HepG2 (cell line): ENCODE measurements around the gene LRPPRC. TPM values are rescaled to one million over a fixed set of nuclear protein-coding genes. Genes with fewer than 3 reads are reported as not detected.

Experiments
- ATAC-seq: fragments of 200-7000 bp; cut with Tn5 transposase; 3 replicates; pipeline ENCODE4 v1.9.1; 2020; ENCODE audit warnings: mild to moderate bottlenecking, moderate library complexity
- BruUV-seq: library from RNA; stranded (reverse); fragments of 400-500 nt; replicated peaks from 2 replicates; lab custom pipeline; 2021; lab: Mats Ljungman, UMichigan
- CTCF ChIA-PET: fragments of 300-600 bp; formaldehyde crosslinking; extraction: SDS; loops from one replicate; lab custom pipeline; 2021; ENCODE audit warnings: low total read pairs, inconsistent platforms, low intra/inter-chr PET ratio; lab: Yijun Ruan, JAX
- POLR2A ChIA-PET: fragments of 350-600 bp; sonication (Branson Sonifier 250); formaldehyde crosslinking; loops from one replicate; lab custom pipeline; 2020; ENCODE audit warnings: antibody characterized with exemption, inconsistent platforms; lab: Yijun Ruan, JAX
- DNase-seq: peaks from one replicate; pipeline ENCODE4 v3.0.0-alpha.2; 2015; ENCODE audit warnings: low spot score
- FAIRE-seq: peaks from 3 replicates; lab custom pipeline; 2011; peaks lifted over from hg19 to GRCh38; lab: Jason Lieb, UNC
- H2AFZ ChIP-seq: one replicate; pipeline ENCODE4 v1.6.1; 2011; ENCODE audit warnings: low read length, inconsistent platforms
- H3K27ac ChIP-seq: fragments of 300-600 bp; 3 replicates; pipeline ENCODE4 v1.8.0; 2011; ENCODE audit warnings: mixed run types, mild to moderate bottlenecking, mixed read lengths, low read length, inconsistent platforms; ENCODE audit not compliant: insufficient read depth; ENCODE audit errors: extremely low read length
- H3K27me3 ChIP-seq, 2 experiments: fragments of 200-600 bp in 1 of 2; 2 replicates in 1 of 2; 3 replicates in 1 of 2; pipeline versions ENCODE4 v1.6.0 to v1.8.0; 2011; ENCODE audit warnings: low read length in 2 of 2, mild to moderate bottlenecking in 2 of 2, moderate library complexity in 2 of 2, inconsistent platforms in 1 of 2; ENCODE audit not compliant: insufficient read depth in 2 of 2, control insufficient read depth in 1 of 2
- H3K36me3 ChIP-seq, 2 experiments: fragments of 200-600 bp in 1 of 2; replicated peaks in 1 of 2; 2 replicates in 1 of 2; 3 replicates in 1 of 2; pipeline versions ENCODE4 v1.5.1 to v1.8.0; 2011; ENCODE audit warnings: low read length in 2 of 2, inconsistent platforms in 1 of 2; ENCODE audit not compliant: insufficient read depth in 2 of 2, control insufficient read depth in 1 of 2
- H3K4me1 ChIP-seq: 2 replicates; pipeline ENCODE4 v1.5.1; 2012; ENCODE audit warnings: low read length, inconsistent platforms; ENCODE audit not compliant: insufficient read depth
- H3K4me2 ChIP-seq: 2 replicates; pipeline ENCODE4 v1.6.0; 2011; ENCODE audit warnings: low read depth, low read length, inconsistent platforms
- H3K4me3 ChIP-seq, 3 experiments: fragments of 200-600 bp in 1 of 3; sonication (generic), shearing (Covaris generic) in 1 of 3; replicated peaks in 1 of 3; 2 replicates each; pipeline ENCODE4 v1.5.1; 2011 to 2016; ENCODE audit warnings: low read length in 3 of 3, inconsistent platforms in 2 of 3, low read depth in 2 of 3, mild to moderate bottlenecking in 2 of 3, control low read depth in 1 of 3, mixed read lengths in 1 of 3; ENCODE audit not compliant: insufficient read depth in 1 of 3
- H3K79me2 ChIP-seq: one replicate; pipeline ENCODE4 v1.6.1; 2011; ENCODE audit warnings: low read length, inconsistent platforms; ENCODE audit not compliant: insufficient read depth
- H3K9ac ChIP-seq: 2 replicates; pipeline ENCODE4 v1.6.0; 2011; ENCODE audit warnings: mild to moderate bottlenecking, low read depth, low read length, inconsistent platforms; ENCODE audit not compliant: insufficient read depth
- H3K9me3 ChIP-seq: 2 replicates; pipeline ENCODE4 v1.5.1; 2012; ENCODE audit warnings: mild to moderate bottlenecking, low read length
- H4K20me1 ChIP-seq: 2 replicates; pipeline ENCODE4 v1.6.0; 2011; ENCODE audit warnings: inconsistent platforms, mild to moderate bottlenecking, low read length, moderate library complexity; ENCODE audit not compliant: insufficient read depth
- BHLHE40 ChIP-seq: IDR thresholded peaks from 2 replicates; pipeline ENCODE4 v1.6.1; 2011; ENCODE audit warnings: low read length, improper control_type of control experiment
- DR1 ChIP-seq: sonication (generic); formaldehyde crosslinking; IDR thresholded peaks from 2 replicates; pipeline ENCODE4 v1.8.0; 2021; ENCODE audit warnings: mild to moderate bottlenecking, missing genetic modification reagents, inconsistent platforms
- ETV6 ChIP-seq: sonication (generic); formaldehyde crosslinking; conservative IDR thresholded peaks from 2 replicates; pipeline ENCODE4 v1.4.0; 2020; ENCODE audit warnings: missing genetic modification reagents
- HMG20B ChIP-seq: conservative IDR thresholded peaks from 2 replicates; pipeline ENCODE4 v1.6.1; 2016; ENCODE audit warnings: missing genetic modification reagents, missing compliant biosample characterization
- NCOA5 ChIP-seq: sonication (generic); formaldehyde crosslinking; IDR thresholded peaks from 2 replicates; pipeline ENCODE4 v1.4.0; 2020; ENCODE audit warnings: missing genetic modification reagents
- NR2F1 ChIP-seq, 2 experiments: fragments of 450-650 bp in 1 of 2; formaldehyde crosslinking in 1 of 2; IDR thresholded peaks; 2 replicates each; pipeline versions ENCODE4 v1.5.0 to v1.6.1; 2016 to 2020; ENCODE audit warnings: mild to moderate bottlenecking in 1 of 2, missing compliant biosample characterization in 1 of 2, missing genetic modification reagents in 1 of 2, moderate library complexity in 1 of 2
- PLRG1 ChIP-seq: fragments of 450-650 bp; conservative IDR thresholded peaks from 2 replicates; pipeline ENCODE4 v1.6.1; 2016
- PRPF4 ChIP-seq: fragments of 200-400 bp; formaldehyde crosslinking; IDR thresholded peaks from 2 replicates; pipeline ENCODE4 v1.6.1; 2016; ENCODE audit warnings: low read length, low read depth; ENCODE audit not compliant: poor library complexity, severe bottlenecking
- RBM22 ChIP-seq: fragments of 200-400 bp; formaldehyde crosslinking; optimal IDR thresholded peaks from 2 replicates; pipeline ENCODE3; 2017; ENCODE audit warnings: mild to moderate bottlenecking, low read length, moderate library complexity
- REPIN1 ChIP-seq: sonication (generic); formaldehyde crosslinking; IDR thresholded peaks from 2 replicates; pipeline ENCODE4 v1.8.0; 2022; ENCODE audit warnings: missing genetic modification reagents, low read depth, mild to moderate bottlenecking, borderline replicate concordance
- SP1 ChIP-seq, 2 experiments: fragments of 450-650 bp in 1 of 2; sonication (generic) in 1 of 2; formaldehyde crosslinking in 1 of 2; IDR thresholded peaks; 2 replicates each; pipeline versions ENCODE4 v1.4.0 to v1.6.1; 2016 to 2020; ENCODE audit warnings: missing genetic modification reagents in 1 of 2
- ZMYM2 ChIP-seq: sonication (generic); formaldehyde crosslinking; IDR thresholded peaks from 2 replicates; pipeline ENCODE4 v1.8.0; 2022; ENCODE audit warnings: mild to moderate bottlenecking, missing genetic modification reagents
- ZNF556 ChIP-seq: sonication (generic); formaldehyde crosslinking; IDR thresholded peaks from 2 replicates; pipeline ENCODE4 v1.4.0; 2020; ENCODE audit warnings: mild to moderate bottlenecking, missing genetic modification reagents, borderline replicate concordance
- ZSCAN21 ChIP-seq: sonication (generic); formaldehyde crosslinking; IDR thresholded peaks from 2 replicates; pipeline ENCODE4 v1.8.0; 2022; ENCODE audit warnings: mild to moderate bottlenecking, missing genetic modification reagents, moderate library complexity, borderline replicate concordance
- ZSCAN25 ChIP-seq: sonication (generic); formaldehyde crosslinking; IDR thresholded peaks from 2 replicates; pipeline ENCODE4 v1.8.0; 2022; ENCODE audit warnings: mild to moderate bottlenecking, missing genetic modification reagents
- WGBS: methylation state at CpG from one replicate; pipeline ENCODE4 v1.1.6; 2017; ENCODE audit warnings: low lambda C conversion rate; 5-methylcytosine and 5-hydroxymethylcytosine counted together
- in situ Hi-C: cut with HindIII; loops from 2 replicates; pipeline ENCODE4 v1.10.0; 2017; ENCODE audit warnings: low pct_unique_long_range_greater_than_20kb; ENCODE audit not compliant: extremely low pct_ligation_motif_present
- intact Hi-C: fragments of 100-400 bp; cut with micrococcal nuclease; formaldehyde crosslinking; loops from one replicate; pipeline ENCODE4 v1.10.0; 2022; ENCODE audit not compliant: unreplicated experiment
- polyA plus RNA-seq, 8 experiments: library from polyadenylated mRNA; depleted of rRNA in 3 of 8; stranded (reverse) in 7 of 8; unstranded in 1 of 8; fragments of >200 nt; fragmentation: Illumina TruSeq in 4 of 8; extraction: Trizol in 4 of 8; gene quantifications; 2 replicates each; pipeline versions ENCODE4 v1.2.1 to v1.2.3, GENCODE V29; 2011 to 2016; ENCODE audit warnings: low read depth in 4 of 8, missing spikeins in 1 of 8, mixed read lengths in 1 of 8; ENCODE audit not compliant: insufficient read depth in 1 of 8
- total RNA-seq, 5 experiments: library from RNA; depleted of rRNA; stranded (reverse); fragments of >200 nt; fragmentation: Illumina TruSeq; extraction: Trizol; gene quantifications; 2 replicates each; pipeline ENCODE4 v1.2.3, GENCODE V29; 2016; ENCODE audit warnings: low read depth in 1 of 5
- TF ChIP-seq, protein P1 (sequence below): sonication (generic); formaldehyde crosslinking; IDR thresholded peaks from 2 replicates; pipeline ENCODE4 v1.5.0; 2020; ENCODE audit warnings: missing genetic modification reagents, mild to moderate bottlenecking, borderline replicate concordance

The LRPPRC gene
- total and polyA plus RNA-seq, 2 of the 13 experiments (the other 11 are each of a cell fraction or from before 2014, with no cell fraction given) = 117 to 167 TPM

DNA sequence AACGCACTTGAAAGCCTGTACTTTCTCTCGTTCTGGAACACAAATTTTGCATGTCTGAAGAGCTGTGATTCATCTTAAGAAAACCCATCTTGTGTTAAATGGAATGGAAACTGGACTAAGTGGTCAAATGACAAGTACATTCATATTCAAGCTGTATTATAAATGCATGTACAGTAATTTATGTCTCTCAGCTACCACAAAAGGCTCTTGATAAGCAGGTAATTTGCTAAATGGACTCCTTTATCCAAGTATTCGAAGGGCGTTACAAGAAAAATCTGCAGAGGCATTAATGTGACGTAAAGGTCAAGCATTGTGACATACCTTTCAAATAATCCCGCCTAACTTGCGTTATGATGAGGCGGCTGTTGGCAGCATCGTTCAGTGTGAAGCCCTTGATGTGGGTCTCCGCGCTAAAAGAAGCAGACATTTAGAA is 90.4 kb downstream of the LRPPRC start:
- ATAC-seq (no peak), DNase-seq (no peak), FAIRE-seq (no peak)
- TF ChIP-seq ZSCAN21 (CRISPR knock-in tag) (no peak), RBM22 (peak; percentile 30), NCOA5 (CRISPR knock-in tag) (no peak)
- Histone ChIP-seq H3K27ac (no peak overlapping the region), H3K9me3 (no peaks in the 10 kb centered on the region), H3K79me2 (peaks cover 3% of the 10 kb centered on the region), H3K4me3 (no peak overlapping the region), H3K4me2 (no peak overlapping the region), H3K36me3 (peaks cover 20 to 52% of the 10 kb centered on the region in 2 experiments), H3K9ac (no peak overlapping the region), H3K27me3 (no peaks in the 10 kb centered on the region), H3K4me1 (peaks cover 18% of the 10 kb centered on the region), H4K20me1 (no peaks in the 10 kb centered on the region), H2AFZ (no peak overlapping the region)
- POLR2A ChIA-PET = no interaction called here
- WGBS = 98% methylated on average over 11 of the region's 11 CpGs
- no TSS peak for BruUV-seq
- CTCF ChIA-PET = no interaction called here
- in situ Hi-C loops (no loop called here), intact Hi-C loops (no loop called here)

DNA sequence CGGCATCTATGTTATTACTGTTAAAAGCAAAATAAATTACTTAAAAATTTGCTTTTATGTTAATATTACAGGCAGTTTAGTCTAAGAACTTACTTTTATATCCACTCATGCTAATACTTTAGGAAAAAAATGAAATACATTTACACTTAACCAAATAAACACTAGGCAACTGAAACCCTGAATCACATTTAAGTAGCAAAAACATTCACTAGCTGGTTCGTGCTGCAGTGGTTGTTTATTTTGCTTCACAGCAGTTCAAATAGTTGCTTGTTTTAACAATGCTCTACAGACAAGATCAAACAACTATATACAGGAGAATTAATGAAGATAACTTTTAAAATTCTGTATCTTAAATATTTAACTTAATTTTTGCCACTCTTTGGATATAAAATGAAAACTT is 96.2 kb downstream of the LRPPRC start:
- Histone ChIP-seq H3K27ac (no peak overlapping the region), H3K9ac (no peak overlapping the region), H4K20me1 (no peaks in the 10 kb centered on the region), H3K4me1 (no peaks in the 10 kb centered on the region), H3K4me2 (no peak overlapping the region), H3K79me2 (no peaks in the 10 kb centered on the region), H3K36me3 (peaks cover 20 to 76% of the 10 kb centered on the region in 2 experiments), H3K27me3 (no peaks in the 10 kb centered on the region), H2AFZ (no peak overlapping the region), H3K9me3 (no peaks in the 10 kb centered on the region), H3K4me3 (no peak overlapping the region)
- ChIA-PET POLR2A (no interaction called here), CTCF (no interaction called here)
- no TSS peak for BruUV-seq
- no peak for DNase-seq
- intact Hi-C loops = no loop called here
- WGBS = 95% methylated on average over 2 of the region's 2 CpGs
- no peak for FAIRE-seq
- in situ Hi-C loops = no loop called here
- TF ChIP-seq PLRG1 (no peak), ZMYM2 (CRISPR knock-in tag) (no peak), DR1 (CRISPR knock-in tag) (no peak), HMG20B (no peak), SP1 (IDR thresholded peaks at IDR 0.05) (no peak), SP1 (CRISPR knock-in tag; IDR thresholded peaks at IDR 0.05) (no peak), BHLHE40 (no peak), ZSCAN25 (CRISPR knock-in tag) (no peak), NR2F1 (CRISPR knock-in tag; IDR thresholded peaks at IDR 0.05) (no peak), PRPF4 (no peak), REPIN1 (CRISPR knock-in tag) (no peak), ZNF556 (no peak), ETV6 (CRISPR knock-in tag) (no peak)
- TF ChIP-seq, protein P1, sequence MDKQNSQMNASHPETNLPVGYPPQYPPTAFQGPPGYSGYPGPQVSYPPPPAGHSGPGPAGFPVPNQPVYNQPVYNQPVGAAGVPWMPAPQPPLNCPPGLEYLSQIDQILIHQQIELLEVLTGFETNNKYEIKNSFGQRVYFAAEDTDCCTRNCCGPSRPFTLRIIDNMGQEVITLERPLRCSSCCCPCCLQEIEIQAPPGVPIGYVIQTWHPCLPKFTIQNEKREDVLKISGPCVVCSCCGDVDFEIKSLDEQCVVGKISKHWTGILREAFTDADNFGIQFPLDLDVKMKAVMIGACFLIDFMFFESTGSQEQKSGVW = no peak
- ATAC-seq = no peak
